ENCODE data around the gene SEC62. TPM values are rescaled to one million over a fixed set of nuclear protein-coding genes. Genes with fewer than 3 reads are reported as not detected.

SEC62 gene
- polyA plus RNA-seq, 4 donors: 159 to 200 (median 183) TPM

Other genes starting within 250 kb of the SEC62 start
- under 1 TPM in 1 of 4 donors, not detected in 3; 0.59 TPM for gene TERC, start 201.7 kb upstream of the SEC62 start, polyA plus RNA-seq (ENCODE audit: insufficient read length in 4 of 4)
- 1 to 10 TPM; 3.4 to 5.3 (median 3.9) TPM for gene ACTRT3, start 197.2 kb upstream of the SEC62 start, polyA plus RNA-seq (ENCODE audit: insufficient read length in 4 of 4)
- gene MYNN, start 193.4 kb upstream of the SEC62 start, polyA plus RNA-seq (ENCODE audit: insufficient read length in 4 of 4): 10 to 100 TPM; 27.9 to 38.5 (median 31.0) TPM
- gene LRRIQ4, start 153.9 kb upstream of the SEC62 start, polyA plus RNA-seq (ENCODE audit: insufficient read length in 4 of 4): under 1 TPM; 0.10 to 0.50 (median 0.18) TPM
- 10 to 100 TPM in 3 of 4 donors, 1 to 10 TPM in 1; 8.1 to 16.7 (median 14.2) TPM for gene LRRC34, start 153.9 kb upstream of the SEC62 start, polyA plus RNA-seq (ENCODE audit: insufficient read length in 4 of 4)
- under 1 TPM; 0.07 to 0.32 (median 0.19) TPM for gene LRRC31, start 96.9 kb upstream of the SEC62 start, polyA plus RNA-seq (ENCODE audit: insufficient read length in 4 of 4)
- not detected for gene SAMD7, start 55.2 kb upstream of the SEC62 start, polyA plus RNA-seq (ENCODE audit: insufficient read length in 4 of 4)
- 10 to 100 TPM in 3 of 4 donors, 1 to 10 TPM in 1; 2.9 to 45.7 (median 40.6) TPM for gene GPR160, start 71.2 kb downstream of the SEC62 start, polyA plus RNA-seq (ENCODE audit: insufficient read length in 4 of 4)
- 10 to 100 TPM; 25.7 to 33.5 (median 30.9) TPM for gene PHC3, start 214.9 kb downstream of the SEC62 start, polyA plus RNA-seq (ENCODE audit: insufficient read length in 4 of 4)

Data from left renal pelvis (tissue), 4 donors.